GM21367 (cell line): ENCODE data around the gene LASP1.
"Not testable (repeated sequence)": the region's sequence is repeated elsewhere in the genome, so short reads cannot be mapped to it uniquely, and the experiment has no call there.

Source experiments
- ATAC-seq: cut with Tn5 transposase; IDR thresholded peaks from one replicate; pipeline ENCODE4 v1.9.1; 2021; ENCODE audit not compliant: unreplicated experiment

LASP1 gene

GRCh38 chr17:38869526-38870258 is at the start of gene LASP1:
Gene LASP1, plus strand, starts transcription at chr17:38870058. Its CDS starts 132 bp downstream, at chr17:38870190.
- ATAC-seq, result peak; percentile 24

GRCh38 chr17:38824899-38825761 is 44.7 kb upstream of the LASP1 start, which contains the start of gene CWC25:
Gene CWC25, minus strand, starts transcription at chr17:38825321. Its CDS starts 138 bp downstream, at chr17:38825183.
- peak; percentile 52 for ATAC-seq

GRCh38 chr17:38825762-38826247 is 44.1 kb upstream of the LASP1 start:
- no peak for ATAC-seq

GRCh38 chr17:38844261-38844757 is 25.5 kb upstream of the LASP1 start:
- no peak for ATAC-seq

- ATAC-seq, result no peak
These were observed 21.3 kb upstream of the LASP1 start for GRCh38 chr17:38848557-38848891.

GRCh38 chr17:38848939-38849605 is 20.8 kb upstream of the LASP1 start:
- ATAC-seq, result no peak

GRCh38 chr17:38850374-38850773 is 19.5 kb upstream of the LASP1 start:
- no peak for ATAC-seq

GRCh38 chr17:38851434-38851833 is 18.4 kb upstream of the LASP1 start:
- ATAC-seq, result no peak

- ATAC-seq, result no peak
These were observed 17.0 kb upstream of the LASP1 start for GRCh38 chr17:38852771-38853291.

- ATAC-seq, result peak; percentile 63
These were observed 16.3 kb upstream of the LASP1 start, which contains the start of gene RPL23 for GRCh38 chr17:38853292-38854219. Gene RPL23, minus strand, starts transcription at chr17:38853721. Its CDS starts 11 bp downstream, at chr17:38853710.

GRCh38 chr17:38855101-38855714 is 14.7 kb upstream of the LASP1 start:
- ATAC-seq, result not testable (repeated sequence)

GRCh38 chr17:38857271-38857670 is 12.6 kb upstream of the LASP1 start:
- no peak for ATAC-seq

GRCh38 chr17:38861399-38861843 is 8.4 kb upstream of the LASP1 start:
- ATAC-seq, result no peak

GRCh38 chr17:38864636-38865398 is 5.0 kb upstream of the LASP1 start:
- no peak for ATAC-seq

GRCh38 chr17:38867179-38867967 is 2.5 kb upstream of the LASP1 start:
- ATAC-seq, result no peak

- ATAC-seq, result no peak
These were observed 1.7 kb upstream of the LASP1 start for GRCh38 chr17:38867968-38868816.
